NCI-H82 (cell line): ENCODE data around the gene KCTD19.
"Not testable (repeated sequence)": the region's sequence is repeated elsewhere in the genome, so short reads cannot be mapped to it uniquely, and the experiment has no call there.

Experiments
- DNase-seq: peaks from one replicate; lab custom pipeline; 2025; lab: John Stamatoyannopoulos, UW

Gene KCTD19

GRCh38 chr16:67326472-67327309 is at the start of gene KCTD19, which contains the start of gene LRRC36:
Gene KCTD19 (minus strand): TSS chr16:67326741. CDS start chr16:67326707, 34 bp downstream.
Gene LRRC36 (plus strand): TSS chr16:67326815. CDS start chr16:67326863, 48 bp downstream.
- DNase-seq = peak; percentile 90

DNA sequence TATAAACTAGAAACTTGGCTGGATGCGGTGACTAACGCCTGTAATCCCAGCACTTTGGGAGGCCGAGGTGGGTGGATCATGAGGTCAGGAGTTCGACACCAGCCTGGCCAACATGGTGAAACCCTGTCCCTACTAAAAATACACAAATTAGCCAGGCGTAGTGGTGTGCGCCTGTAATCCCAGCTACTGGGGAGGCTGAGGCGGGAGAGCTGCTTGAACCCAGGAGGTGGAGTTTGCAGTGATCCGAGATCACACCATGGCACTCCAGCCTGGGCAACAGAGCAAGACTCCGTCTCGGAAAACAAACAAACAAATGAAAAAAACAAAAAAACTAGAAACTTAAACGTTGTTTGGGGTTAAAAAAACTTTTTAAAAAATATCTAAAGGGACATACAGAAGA is 49.5 kb upstream of the KCTD19 start:
- not testable (repeated sequence) for DNase-seq

GRCh38 chr16:67372664-67373063 is 46.1 kb upstream of the KCTD19 start:
- DNase-seq = peak; percentile 18

- DNase-seq = no peak
Measured at GRCh38 chr16:67370661-67371060, 44.1 kb upstream of the KCTD19 start.

DNA sequence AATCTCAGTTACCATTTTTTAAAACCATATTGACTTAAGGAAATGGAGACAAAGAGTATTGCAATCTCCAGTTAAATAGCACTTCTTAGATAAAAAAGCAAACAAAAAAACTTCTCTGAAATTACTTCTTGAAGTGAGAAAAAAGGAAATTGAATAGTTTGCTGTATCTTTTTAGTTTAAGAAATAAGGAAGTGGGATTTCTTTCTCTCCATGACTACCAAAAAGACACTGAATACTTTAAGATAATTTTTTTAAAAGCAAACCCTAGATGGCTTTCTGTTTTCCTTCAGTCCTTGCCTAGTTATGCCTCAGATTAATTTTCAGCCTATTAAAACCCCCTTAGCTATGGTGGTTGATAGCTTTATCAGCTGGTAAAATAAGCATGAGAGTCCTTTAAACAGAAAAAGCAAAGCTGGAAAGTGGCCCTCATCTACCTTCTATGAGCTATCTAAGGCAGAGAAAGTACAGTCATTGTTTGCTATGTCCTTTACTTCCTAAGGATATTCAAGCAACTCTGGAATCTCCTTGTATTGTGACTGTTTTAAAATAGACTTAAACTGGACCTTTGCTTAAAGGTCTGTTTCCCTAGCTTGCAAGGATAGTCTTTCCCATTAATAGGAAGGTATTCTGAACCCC is 38.2 kb upstream of the KCTD19 start:
- no peak for DNase-seq

- DNase-seq = no peak
Measured at GRCh38 chr16:67361038-67361437, 34.5 kb upstream of the KCTD19 start.

DNA sequence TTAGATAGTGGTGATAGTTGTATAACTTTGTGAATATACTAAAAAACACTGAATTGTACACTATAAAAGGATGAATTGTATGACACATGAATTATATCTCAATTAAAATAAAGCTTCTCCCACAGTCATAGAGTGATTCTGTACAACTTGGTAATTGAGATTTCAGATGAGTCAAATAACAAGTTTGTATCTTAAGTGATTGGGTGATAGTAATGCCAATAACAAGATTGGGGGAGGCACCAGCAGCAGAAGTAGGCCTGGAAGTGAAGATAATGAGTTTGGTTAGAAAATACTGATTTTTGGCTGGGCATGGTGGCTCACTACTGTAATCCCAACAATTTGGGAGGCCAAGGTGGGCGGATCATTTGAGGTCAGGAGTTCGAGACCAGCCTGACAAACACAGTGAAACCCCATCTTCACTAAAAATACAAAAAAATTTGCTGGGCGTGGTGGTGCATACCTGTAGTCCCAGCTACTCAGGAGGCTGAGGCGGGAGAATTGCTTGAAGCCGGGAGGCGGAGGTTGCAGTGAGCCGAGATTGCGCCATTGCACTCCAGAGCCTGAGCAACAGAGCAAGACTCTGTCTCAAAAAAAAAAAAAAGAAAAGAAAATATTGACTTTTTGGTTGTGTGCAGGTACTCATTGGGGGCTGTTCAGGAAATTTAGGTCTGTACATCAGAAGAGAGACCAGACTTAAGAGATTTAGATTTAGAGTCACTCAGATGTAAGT is 33.2 kb upstream of the KCTD19 start:
- not testable (repeated sequence) for DNase-seq

GRCh38 chr16:67357561-67357960 is 31.0 kb upstream of the KCTD19 start:
- no peak for DNase-seq

DNA sequence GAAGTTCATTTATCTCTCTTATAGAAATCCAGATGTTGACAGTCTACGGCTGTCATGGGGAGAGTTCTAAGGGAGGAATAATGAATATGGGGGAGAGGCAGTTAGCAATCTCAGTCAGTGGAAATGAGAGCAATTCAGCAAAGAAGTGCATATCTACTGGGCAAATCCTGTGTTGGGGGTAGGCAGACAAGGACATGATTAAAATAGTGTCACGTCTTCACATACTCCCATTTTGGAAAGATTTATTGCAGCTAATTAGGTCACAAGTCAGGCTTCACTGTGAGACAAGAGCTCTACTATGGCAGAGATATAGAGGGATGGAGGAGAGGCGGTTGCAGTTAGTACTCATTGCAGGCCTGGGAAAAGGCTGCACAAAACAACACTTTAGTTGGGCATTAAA is 29.9 kb upstream of the KCTD19 start:
- DNase-seq = no peak

DNA sequence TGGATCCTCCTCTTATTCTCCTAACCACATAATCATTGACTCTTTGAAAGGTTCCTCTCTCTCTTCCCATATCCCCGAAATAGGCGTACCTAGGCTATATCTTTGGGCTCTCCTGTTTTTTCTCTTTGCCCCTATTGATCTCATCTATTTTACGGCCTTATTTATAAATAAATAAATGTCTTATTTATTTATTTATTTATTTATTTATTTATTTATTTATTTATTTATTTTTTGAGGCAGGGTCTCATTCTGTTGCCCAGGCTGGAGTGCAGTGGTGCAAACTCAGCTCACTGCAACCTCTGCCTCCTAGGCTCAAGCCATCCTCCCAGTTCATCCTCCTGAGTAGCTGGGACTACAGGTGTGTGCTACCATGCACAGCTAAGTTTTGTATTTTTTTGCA is 25.9 kb upstream of the KCTD19 start:
- not testable (repeated sequence) for DNase-seq

DNA sequence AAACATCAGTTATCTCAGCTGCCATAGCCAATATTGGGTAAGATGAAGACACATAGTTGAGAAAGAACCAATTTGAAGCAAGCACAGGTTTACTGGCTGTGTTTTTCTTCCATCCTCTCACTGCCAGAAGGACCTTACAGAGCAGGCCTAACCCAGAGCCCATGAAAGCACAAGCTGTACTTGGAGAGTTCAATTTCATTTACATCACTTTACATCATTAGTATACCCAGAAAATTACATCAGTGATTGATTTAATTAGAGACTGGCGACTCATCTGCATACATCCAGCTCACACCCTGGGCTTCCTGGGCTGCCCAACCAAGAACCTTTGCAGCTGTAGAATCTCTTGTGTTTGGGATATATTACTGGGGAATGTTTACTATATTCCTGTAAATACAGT is 23.8 kb upstream of the KCTD19 start:
- DNase-seq = no peak

DNA sequence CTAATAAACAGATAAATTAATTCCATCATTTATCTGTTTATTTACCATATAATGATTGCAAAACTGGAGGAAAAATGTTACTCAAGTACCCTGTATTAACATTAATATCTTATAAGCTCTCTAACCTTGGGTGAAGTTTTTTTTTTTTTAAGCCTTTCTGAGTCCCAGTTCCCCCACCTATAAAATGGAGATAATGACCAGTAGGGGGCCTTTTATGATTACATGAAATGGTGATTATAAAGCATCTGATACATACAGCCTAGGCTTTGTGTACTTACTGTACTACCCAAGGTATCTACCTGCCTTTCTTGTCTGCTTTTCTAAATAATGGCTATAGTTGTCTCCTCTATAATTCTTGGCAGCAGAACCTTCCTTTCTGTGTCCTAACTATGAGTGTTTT is 22.6 kb upstream of the KCTD19 start:
- peak; percentile 72 for DNase-seq

- DNase-seq = no peak
Measured at GRCh38 chr16:67346341-67346740, 19.8 kb upstream of the KCTD19 start.

DNA sequence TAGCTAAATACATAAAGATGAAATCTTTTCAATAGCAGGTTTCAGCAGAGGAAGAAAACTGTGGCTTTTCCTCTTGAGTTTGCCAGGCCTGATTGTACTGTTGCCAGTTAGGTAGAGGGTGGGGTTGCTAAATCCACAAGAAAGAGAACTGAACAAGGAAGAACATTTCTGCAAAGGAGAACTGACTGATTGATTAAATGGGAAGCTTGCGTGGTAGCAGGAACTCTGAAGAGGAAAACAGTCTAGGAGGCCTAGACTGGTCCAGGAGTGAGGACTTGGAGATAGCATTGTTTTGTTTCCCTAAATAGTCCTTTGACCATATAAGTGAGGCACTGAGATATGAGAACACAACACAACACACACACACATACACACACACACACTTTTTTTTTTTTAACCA is 18.9 kb upstream of the KCTD19 start:
- DNase-seq = no peak

DNA sequence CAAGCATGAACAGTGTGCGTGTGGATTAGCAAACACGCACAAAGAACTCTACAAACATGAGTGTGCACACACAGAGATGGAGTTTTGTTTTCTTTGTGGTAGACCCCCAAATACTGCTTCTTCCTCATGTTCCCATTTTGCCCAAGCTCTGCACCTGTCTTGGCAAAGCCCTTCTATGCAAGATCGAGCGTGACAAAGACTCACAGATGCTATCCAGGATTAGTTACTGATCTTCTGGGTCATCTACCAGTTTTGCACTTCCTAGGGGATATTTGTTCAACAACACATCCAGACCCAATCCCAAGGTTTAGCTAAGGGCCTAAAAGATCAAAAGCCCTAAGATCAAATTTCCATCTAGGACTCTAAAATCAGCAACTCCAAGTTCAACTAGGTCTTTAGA is 16.1 kb upstream of the KCTD19 start:
- no peak for DNase-seq

DNA sequence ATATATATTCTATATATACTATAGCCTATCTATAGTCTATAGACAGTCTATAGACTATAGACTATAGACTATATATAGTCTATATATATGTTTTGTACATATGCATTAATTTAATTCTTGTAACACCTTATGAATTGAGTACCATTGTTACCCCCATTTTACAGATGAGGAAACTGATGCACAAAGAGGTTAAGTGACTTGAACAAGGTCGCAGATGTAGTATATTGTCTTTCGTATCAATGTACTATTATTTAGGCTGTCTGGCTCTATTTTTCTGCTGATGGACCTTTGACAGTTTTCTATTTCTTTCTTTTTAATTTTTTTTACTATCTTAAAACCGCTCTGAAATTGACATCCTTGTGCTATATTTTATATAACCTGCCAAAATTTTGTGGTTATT is 14.7 kb upstream of the KCTD19 start:
- no peak for DNase-seq

- no peak for DNase-seq
Measured at GRCh38 chr16:67339453-67339852, 12.9 kb upstream of the KCTD19 start.

- no peak for DNase-seq
Measured at GRCh38 chr16:67336648-67337047, 10.1 kb upstream of the KCTD19 start.

DNA sequence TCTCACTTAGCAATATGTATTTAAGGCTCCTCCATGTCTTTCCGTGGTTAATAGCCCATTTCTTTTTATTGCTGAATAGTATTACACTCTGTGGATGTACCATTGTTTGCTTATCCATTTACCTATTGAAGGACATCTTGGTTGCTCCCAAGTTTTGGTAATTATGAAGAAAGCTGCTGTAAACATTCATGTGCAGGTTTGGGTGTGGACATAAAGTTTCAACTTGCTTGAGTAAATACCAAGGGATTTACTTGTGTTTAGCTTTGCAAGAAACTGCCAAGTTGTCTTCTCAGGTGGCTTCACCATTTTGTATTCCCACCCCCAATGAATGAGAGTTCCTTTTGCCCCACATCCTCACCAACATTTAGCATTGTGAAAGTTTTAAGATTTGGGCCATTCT is 9.6 kb upstream of the KCTD19 start:
- DNase-seq = no peak

DNA sequence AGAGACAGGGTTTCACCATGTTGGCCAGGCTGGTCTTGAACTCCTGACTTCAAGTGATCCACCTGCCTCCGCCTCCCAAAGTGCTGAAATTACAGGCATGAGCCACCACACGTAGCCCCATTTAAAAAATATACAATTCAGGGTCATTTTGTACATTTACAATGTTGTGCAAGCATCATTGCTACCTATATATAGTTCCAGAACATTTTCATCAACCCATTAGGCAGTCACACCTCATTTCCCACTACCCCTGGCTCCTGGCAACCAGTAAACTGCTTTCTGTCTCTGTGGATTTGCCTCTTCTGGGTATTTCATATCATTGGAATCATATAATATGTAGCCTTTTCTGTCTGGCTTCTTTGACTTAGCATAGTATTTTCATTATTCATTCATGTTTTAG is 6.8 kb upstream of the KCTD19 start:
- DNase-seq = no peak

DNA sequence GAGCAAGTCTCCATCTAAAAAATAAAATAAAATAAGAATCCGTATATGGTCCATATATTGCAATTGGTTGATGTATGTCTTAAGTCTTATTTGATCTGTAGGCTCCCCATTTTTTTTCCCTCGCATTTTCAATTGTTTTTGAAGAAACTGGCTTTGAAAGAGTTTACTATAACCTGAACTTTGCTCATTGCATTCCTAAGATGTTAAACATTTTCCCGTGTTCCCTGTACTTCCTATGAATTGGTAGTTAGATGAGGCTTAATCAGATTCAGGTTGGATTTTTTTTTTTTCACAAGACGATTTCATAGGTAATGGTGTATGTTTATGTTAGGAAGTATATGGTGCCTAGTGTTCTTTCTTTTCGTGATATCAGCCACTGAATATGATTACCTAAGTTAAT is 3.4 kb upstream of the KCTD19 start:
- no peak for DNase-seq

DNA sequence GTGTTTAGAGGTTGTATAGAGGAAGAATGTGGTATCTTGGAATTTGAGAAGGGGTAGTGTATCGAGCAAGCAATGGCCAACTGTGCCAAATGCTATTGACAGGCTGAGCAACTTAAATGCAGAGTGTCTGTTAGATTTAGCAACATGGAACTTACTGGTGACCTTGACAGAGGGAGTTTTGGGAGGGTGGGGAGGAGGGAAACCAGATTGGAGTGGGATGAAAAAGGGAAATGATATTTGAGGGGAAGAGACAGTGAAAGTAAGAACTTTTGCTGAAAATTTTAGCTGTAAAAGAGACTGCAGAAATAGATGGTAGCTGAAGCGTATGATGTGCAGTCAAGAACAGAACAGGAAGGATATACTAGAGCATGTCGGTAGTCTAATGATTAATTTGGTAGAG is 1.2 kb upstream of the KCTD19 start:
- no peak for DNase-seq

DNA sequence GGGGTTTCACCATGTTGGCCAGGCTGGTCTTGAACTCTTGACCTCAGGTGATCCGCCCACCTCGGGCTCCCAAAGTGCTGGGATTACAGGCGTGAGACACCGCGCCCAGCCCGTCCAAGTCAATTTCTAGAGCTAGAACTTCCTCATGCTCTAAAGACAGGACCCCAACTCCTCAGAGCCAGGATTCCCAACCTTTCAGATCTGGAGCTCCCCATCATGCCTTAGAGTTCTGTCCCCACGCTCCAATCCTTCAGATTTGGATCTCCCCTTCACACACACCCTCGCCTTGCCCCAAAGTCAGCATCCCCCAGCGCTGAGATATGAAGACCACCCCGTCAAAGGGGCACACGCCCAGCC is 448 bp downstream of the KCTD19 start:
- DNase-seq = no peak
